ENCODE measurements around the gene DPF3. TPM values are rescaled to one million over a fixed set of nuclear protein-coding genes. Genes with fewer than 3 reads are reported as not detected.

The DPF3 gene
- total RNA-seq, 1 donor from 2014 or later = 1.3 TPM

DNA sequence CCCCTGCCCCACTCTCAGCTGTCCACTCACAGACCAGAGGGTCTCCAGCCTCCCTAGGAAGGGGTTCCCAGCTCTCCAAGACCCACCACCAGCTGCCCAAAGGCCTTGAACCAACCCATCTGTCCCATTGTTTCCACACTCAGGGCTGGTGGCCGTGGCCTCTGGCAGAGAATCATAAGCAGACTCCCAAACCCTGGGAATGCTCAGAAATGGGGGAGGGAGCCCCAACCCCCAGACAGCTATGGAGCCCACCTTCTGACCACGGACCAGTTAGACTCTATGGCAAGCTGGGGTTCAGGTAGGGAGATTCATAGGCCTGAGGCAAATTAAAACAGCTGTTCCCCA is 280.0 kb downstream of the DPF3 start:
- TF ChIP-seq, protein P1, sequence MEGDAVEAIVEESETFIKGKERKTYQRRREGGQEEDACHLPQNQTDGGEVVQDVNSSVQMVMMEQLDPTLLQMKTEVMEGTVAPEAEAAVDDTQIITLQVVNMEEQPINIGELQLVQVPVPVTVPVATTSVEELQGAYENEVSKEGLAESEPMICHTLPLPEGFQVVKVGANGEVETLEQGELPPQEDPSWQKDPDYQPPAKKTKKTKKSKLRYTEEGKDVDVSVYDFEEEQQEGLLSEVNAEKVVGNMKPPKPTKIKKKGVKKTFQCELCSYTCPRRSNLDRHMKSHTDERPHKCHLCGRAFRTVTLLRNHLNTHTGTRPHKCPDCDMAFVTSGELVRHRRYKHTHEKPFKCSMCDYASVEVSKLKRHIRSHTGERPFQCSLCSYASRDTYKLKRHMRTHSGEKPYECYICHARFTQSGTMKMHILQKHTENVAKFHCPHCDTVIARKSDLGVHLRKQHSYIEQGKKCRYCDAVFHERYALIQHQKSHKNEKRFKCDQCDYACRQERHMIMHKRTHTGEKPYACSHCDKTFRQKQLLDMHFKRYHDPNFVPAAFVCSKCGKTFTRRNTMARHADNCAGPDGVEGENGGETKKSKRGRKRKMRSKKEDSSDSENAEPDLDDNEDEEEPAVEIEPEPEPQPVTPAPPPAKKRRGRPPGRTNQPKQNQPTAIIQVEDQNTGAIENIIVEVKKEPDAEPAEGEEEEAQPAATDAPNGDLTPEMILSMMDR (conservative IDR thresholded peaks at IDR 0.05) = no peak
- no peaks in the 10 kb centered on the region for H3K9me3 Mint-ChIP-seq
- DNase-seq (ENCODE audit: low read depth, low spot score) = no peak
- no peak overlapping the region for H3K4me3 Mint-ChIP-seq
- no peaks in the 10 kb centered on the region for H3K27me3 Mint-ChIP-seq (ENCODE audit: low read depth)
- no peak overlapping the region for H3K27ac Mint-ChIP-seq (ENCODE audit: unreplicated experiment)
- H3K4me1 Mint-ChIP-seq = peaks cover 23% of the 10 kb centered on the region
- H3K36me3 Mint-ChIP-seq (ENCODE audit: low read depth) = no peaks in the 10 kb centered on the region

DNA sequence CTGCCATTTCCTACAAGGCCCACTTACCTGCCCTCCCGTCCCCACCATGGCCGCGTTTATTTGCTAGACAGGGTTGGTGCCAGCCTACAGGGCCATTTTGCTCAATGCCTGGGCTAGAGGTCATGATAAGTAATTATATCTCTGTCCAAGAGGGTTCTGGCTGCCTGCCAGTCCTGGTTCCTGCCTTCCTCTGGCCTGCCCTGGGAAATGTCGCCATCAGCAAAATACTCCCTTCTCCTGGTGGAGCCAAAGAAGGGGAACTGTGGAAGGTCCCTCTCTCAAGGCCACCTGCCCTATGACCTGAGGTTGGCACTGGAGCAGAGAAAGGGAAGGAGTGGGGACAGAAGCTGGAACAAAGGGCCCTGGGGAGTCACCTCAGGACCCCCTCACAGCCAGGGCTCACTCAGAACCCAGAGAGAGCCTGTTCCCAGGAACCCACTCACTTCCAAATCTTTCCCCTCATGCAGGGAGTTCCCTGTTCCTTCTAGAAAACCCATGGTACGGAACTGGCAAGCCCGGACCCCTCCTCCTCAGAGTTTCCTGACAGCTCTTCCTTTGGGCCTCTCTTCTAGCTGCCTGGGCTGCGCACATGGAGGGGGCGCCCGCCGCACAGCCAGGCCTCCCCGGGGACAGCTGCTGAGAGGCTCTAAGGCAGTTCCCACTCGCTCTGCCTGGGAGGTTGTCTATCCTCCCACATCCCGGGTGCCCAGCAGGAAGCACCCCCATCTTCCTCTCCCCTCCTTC is 280.5 kb downstream of the DPF3 start:
- no peaks in the 10 kb centered on the region for H3K36me3 Mint-ChIP-seq (ENCODE audit: low read depth)
- H3K4me3 Mint-ChIP-seq = no peak overlapping the region
- DNase-seq (ENCODE audit: low read depth, low spot score) = no peak
- H3K27ac Mint-ChIP-seq (ENCODE audit: unreplicated experiment) = no peak overlapping the region
- H3K4me1 Mint-ChIP-seq = peaks cover 27% of the 10 kb centered on the region
- H3K27me3 Mint-ChIP-seq (ENCODE audit: low read depth) = no peaks in the 10 kb centered on the region
- H3K9me3 Mint-ChIP-seq = no peaks in the 10 kb centered on the region
- TF ChIP-seq, protein P1 (conservative IDR thresholded peaks at IDR 0.05) = no peak

DNA sequence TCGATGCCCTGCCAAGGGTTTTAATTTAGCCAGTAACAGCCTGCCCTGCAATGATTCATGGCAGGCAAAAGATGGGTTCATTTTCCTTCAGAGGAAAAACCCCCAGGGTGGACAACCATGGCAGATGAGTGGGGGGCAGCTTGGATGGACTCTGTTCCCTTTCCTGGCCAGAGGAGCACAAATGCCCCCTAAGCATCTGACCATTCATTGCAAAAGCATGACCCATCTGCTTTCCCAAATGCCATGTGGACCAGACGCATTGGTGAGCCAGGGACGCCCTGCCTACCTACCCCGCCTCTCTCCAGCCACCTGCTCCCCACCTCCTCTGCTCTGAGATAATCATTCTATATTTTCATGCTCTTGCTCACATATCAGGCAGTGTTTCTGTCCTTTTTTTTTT is 281.9 kb downstream of the DPF3 start:
- Mint-ChIP-seq H3K4me1 (peaks cover 25% of the 10 kb centered on the region), H3K4me3 (no peak overlapping the region), H3K36me3 (ENCODE audit: low read depth) (no peaks in the 10 kb centered on the region), H3K27me3 (ENCODE audit: low read depth) (no peaks in the 10 kb centered on the region), H3K27ac (ENCODE audit: unreplicated experiment) (no peak overlapping the region), H3K9me3 (no peaks in the 10 kb centered on the region)
- TF ChIP-seq, protein P1 (conservative IDR thresholded peaks at IDR 0.05) = no peak
- no peak for DNase-seq (ENCODE audit: low read depth, low spot score)

DNA sequence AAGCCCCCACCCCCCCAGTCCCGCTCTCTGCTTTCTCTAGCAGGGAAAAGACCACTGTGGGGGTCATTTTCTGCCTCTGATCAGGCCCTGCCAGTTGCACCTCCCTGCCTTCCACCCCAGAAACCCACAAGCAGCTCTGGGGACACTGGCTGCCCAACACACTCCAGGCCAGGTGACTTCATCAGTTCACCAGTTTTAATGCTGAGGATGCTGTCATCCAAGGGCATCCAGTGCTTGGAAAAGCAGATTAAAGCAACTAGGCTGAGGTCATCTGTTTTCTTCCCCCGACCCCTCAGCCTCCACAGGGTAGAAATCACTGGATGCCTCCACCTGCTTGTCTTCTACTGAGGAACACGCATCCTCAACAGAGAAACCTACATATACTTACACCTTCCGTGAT is 282.4 kb downstream of the DPF3 start:
- no peak overlapping the region for H3K4me3 Mint-ChIP-seq
- no peak for DNase-seq (ENCODE audit: low read depth, low spot score)
- H3K27me3 Mint-ChIP-seq (ENCODE audit: low read depth) = no peaks in the 10 kb centered on the region
- peaks cover 21% of the 10 kb centered on the region for H3K4me1 Mint-ChIP-seq
- H3K9me3 Mint-ChIP-seq = no peaks in the 10 kb centered on the region
- no peak overlapping the region for H3K27ac Mint-ChIP-seq (ENCODE audit: unreplicated experiment)
- H3K36me3 Mint-ChIP-seq (ENCODE audit: low read depth) = no peaks in the 10 kb centered on the region
- TF ChIP-seq, protein P1 (conservative IDR thresholded peaks at IDR 0.05) = no peak

DNA sequence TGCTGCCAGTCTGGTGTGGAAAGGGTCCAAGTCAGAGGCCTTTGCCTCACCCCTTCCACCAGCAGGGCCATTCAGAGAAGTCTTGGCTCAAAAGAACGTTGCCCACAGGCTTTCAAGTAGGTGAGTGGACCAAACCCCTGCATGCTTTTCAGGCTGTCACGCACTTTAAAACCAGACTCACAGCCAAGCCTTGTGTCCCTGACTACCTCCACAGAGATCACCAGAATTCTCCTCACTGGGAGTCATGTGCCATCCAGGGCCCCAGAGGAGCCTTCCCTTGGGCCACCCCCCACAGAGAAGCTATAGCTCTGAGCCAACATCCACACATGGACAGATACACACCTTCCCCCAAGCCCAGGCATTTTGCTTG is 283.1 kb downstream of the DPF3 start:
- Mint-ChIP-seq H3K4me3 (no peak overlapping the region), H3K4me1 (peaks cover 14% of the 10 kb centered on the region), H3K36me3 (ENCODE audit: low read depth) (no peaks in the 10 kb centered on the region), H3K27me3 (ENCODE audit: low read depth) (no peaks in the 10 kb centered on the region), H3K9me3 (peaks cover 2% of the 10 kb centered on the region), H3K27ac (ENCODE audit: unreplicated experiment) (no peak overlapping the region)
- DNase-seq (ENCODE audit: low read depth, low spot score) = no peak
- TF ChIP-seq, protein P1 (conservative IDR thresholded peaks at IDR 0.05) = no peak
